ENCODE data around the gene DNASE1L1. TPM values are rescaled to one million over a fixed set of nuclear protein-coding genes. Genes with fewer than 3 reads are reported as not detected.

DNASE1L1 gene
- total and polyA plus RNA-seq, 12 donors, result 9.3 to 101 (median 45.3) TPM

- no peaks in the 10 kb centered on the region for H3K27me3 ChIP-seq
- H3K36me3 ChIP-seq (replicated peaks in 1 of 2), result peaks cover 0 to 97% of the 10 kb centered on the region in 2 donors
- 82 to 90% (median 87%) methylated on average over 12 to 30 of the region's 30 CpGs for WGBS, 4 donors
- H3K4me1 ChIP-seq (replicated peaks in 1 of 2), result no peaks in the 10 kb centered on the region
- no peak for DNase-seq
- H3K4me3 ChIP-seq, result no peak overlapping the region
- TF ChIP-seq, protein P1, sequence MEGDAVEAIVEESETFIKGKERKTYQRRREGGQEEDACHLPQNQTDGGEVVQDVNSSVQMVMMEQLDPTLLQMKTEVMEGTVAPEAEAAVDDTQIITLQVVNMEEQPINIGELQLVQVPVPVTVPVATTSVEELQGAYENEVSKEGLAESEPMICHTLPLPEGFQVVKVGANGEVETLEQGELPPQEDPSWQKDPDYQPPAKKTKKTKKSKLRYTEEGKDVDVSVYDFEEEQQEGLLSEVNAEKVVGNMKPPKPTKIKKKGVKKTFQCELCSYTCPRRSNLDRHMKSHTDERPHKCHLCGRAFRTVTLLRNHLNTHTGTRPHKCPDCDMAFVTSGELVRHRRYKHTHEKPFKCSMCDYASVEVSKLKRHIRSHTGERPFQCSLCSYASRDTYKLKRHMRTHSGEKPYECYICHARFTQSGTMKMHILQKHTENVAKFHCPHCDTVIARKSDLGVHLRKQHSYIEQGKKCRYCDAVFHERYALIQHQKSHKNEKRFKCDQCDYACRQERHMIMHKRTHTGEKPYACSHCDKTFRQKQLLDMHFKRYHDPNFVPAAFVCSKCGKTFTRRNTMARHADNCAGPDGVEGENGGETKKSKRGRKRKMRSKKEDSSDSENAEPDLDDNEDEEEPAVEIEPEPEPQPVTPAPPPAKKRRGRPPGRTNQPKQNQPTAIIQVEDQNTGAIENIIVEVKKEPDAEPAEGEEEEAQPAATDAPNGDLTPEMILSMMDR (IDR thresholded peaks at IDR 0.05), result no peak
- TF ChIP-seq POLR2A (IDR thresholded peaks at IDR 0.05), result no peak
- H3K9me3 ChIP-seq (replicated peaks in 1 of 3), result no peaks in the 10 kb centered on the region
- intact Hi-C loops (cut with DNase I), result no loop called here
- H3K27ac ChIP-seq, result no peak overlapping the region
These were observed 53.8 kb downstream of the DNASE1L1 start for GRCh38 chrX:154355094-154355775.

DNA sequence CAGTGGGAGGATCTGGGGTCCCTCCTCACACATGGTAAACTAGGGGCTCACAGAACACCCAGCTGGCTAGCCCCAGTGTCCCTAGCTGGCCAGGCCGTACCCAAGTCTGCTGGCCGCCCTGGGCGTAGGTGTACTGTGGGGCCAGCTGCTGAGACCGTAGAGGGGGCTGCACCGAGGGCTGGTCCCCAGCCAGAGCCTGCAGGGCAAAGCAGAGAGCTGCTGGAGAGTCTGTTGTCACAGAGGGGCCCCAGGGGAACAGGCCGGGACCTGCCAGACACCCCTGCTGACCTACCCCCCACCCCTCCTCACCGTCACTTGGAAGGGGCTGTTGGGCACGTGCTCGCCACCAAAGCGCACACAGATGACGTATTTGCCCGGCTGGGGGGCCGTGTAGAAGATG is 54.5 kb downstream of the DNASE1L1 start:
- H3K4me1 ChIP-seq (replicated peaks in 1 of 2), result no peaks in the 10 kb centered on the region
- intact Hi-C loops (cut with DNase I), result no loop called here
- peaks cover 0 to 97% of the 10 kb centered on the region in 2 donors for H3K36me3 ChIP-seq (replicated peaks in 1 of 2)
- H3K27me3 ChIP-seq, result no peaks in the 10 kb centered on the region
- H3K9me3 ChIP-seq (replicated peaks in 1 of 3), result no peaks in the 10 kb centered on the region
- H3K27ac ChIP-seq, result no peak overlapping the region
- TF ChIP-seq, protein P1 (IDR thresholded peaks at IDR 0.05), result no peak
- no peak for TF ChIP-seq POLR2A (IDR thresholded peaks at IDR 0.05)
- DNase-seq, result no peak
- no peak overlapping the region for H3K4me3 ChIP-seq
- 88 to 91% methylated on average over 13 of the region's 13 CpGs; no CpG with 5 or more reads in 2 of the 4 donors for WGBS, 4 donors

- DNase-seq, result no peak
- intact Hi-C loops (cut with DNase I), result no loop called here
- Histone ChIP-seq H3K9me3 (replicated peaks in 1 of 3) (no peaks in the 10 kb centered on the region), H3K36me3 (replicated peaks in 1 of 2) (peaks cover 0 to 98% of the 10 kb centered on the region in 2 donors), H3K4me3 (no peak overlapping the region), H3K27me3 (no peaks in the 10 kb centered on the region), H3K27ac (no peak overlapping the region), H3K4me1 (replicated peaks in 1 of 2) (no peaks in the 10 kb centered on the region)
- TF ChIP-seq POLR2A (IDR thresholded peaks at IDR 0.05), result no peak
- TF ChIP-seq, protein P1 (IDR thresholded peaks at IDR 0.05), result no peak
- 85 to 89% (median 88%) methylated on average over 8 to 14 of the region's 14 CpGs for WGBS, 4 donors
These were observed 55.0 kb downstream of the DNASE1L1 start for GRCh38 chrX:154354013-154354412.

GRCh38 chrX:154353172-154353843 is 55.7 kb downstream of the DNASE1L1 start:
- intact Hi-C loops (cut with DNase I), result no loop called here
- H3K9me3 ChIP-seq (replicated peaks in 1 of 3), result no peaks in the 10 kb centered on the region
- WGBS, 4 donors, result 89 to 100% (median 94%) methylated on average over 1 to 24 of the region's 24 CpGs
- DNase-seq, result no peak
- TF ChIP-seq POLR2A (IDR thresholded peaks at IDR 0.05), result no peak
- TF ChIP-seq, protein P1 (IDR thresholded peaks at IDR 0.05), result no peak
- H3K4me1 ChIP-seq (replicated peaks in 1 of 2), result no peaks in the 10 kb centered on the region
- H3K27me3 ChIP-seq, result no peaks in the 10 kb centered on the region
- no peak overlapping the region for H3K27ac ChIP-seq
- peaks cover 0 to 93% of the 10 kb centered on the region in 2 donors for H3K36me3 ChIP-seq (replicated peaks in 1 of 2)
- H3K4me3 ChIP-seq, result no peak overlapping the region
